Trophoblast cell (in vitro differentiated cells and primary cell): ENCODE results near the gene GOLGA2.

Source experiments
- DNase-seq, 2 donors: peaks; one replicate each; pipeline ENCODE4 v3.0.0-alpha.2; 2016
- H2AFZ ChIP-seq: 2 replicates; pipeline ENCODE4 v1.6.1; 2013; ENCODE audit warnings: low read length, moderate library complexity, mild to moderate bottlenecking; ENCODE audit not compliant: insufficient read depth, poor library complexity
- H2AK5ac ChIP-seq: 2 replicates; pipeline ENCODE4 v1.6.1; 2013; ENCODE audit warnings: mild to moderate bottlenecking, low read length
- H2BK120ac ChIP-seq: 2 replicates; pipeline ENCODE4 v1.6.1; 2013; ENCODE audit warnings: low read length, mild to moderate bottlenecking, moderate library complexity; ENCODE audit not compliant: insufficient read depth, poor library complexity
- H2BK12ac ChIP-seq: 2 replicates; pipeline ENCODE4 v1.6.1; 2013; ENCODE audit warnings: mild to moderate bottlenecking, low read length, moderate library complexity
- H2BK5ac ChIP-seq: 2 replicates; pipeline ENCODE4 v1.6.1; 2013; ENCODE audit warnings: low read length, low read depth, moderate library complexity, mild to moderate bottlenecking; ENCODE audit not compliant: poor library complexity
- H3K14ac ChIP-seq: 2 replicates; pipeline ENCODE4 v1.6.1; 2013; ENCODE audit warnings: mild to moderate bottlenecking, low read length
- H3K18ac ChIP-seq: 2 replicates; pipeline ENCODE4 v1.6.1; 2013; ENCODE audit warnings: mild to moderate bottlenecking, low read length
- H3K23ac ChIP-seq: 2 replicates; pipeline ENCODE4 v1.6.1; 2013; ENCODE audit warnings: low read length
- H3K27ac ChIP-seq: 2 replicates; pipeline ENCODE4 v1.5.1; 2013; ENCODE audit warnings: low read depth, mild to moderate bottlenecking, inconsistent platforms, low read length, moderate library complexity
- H3K27me3 ChIP-seq: 2 replicates; pipeline ENCODE4 v1.6.1; 2013; ENCODE audit warnings: inconsistent platforms, mild to moderate bottlenecking, low read length, moderate library complexity; ENCODE audit not compliant: insufficient read depth
- H3K36me3 ChIP-seq, 2 experiments: 1 replicate in 1 of 2; 2 replicates in 1 of 2; pipeline ENCODE4 v1.6.1; 2013; ENCODE audit warnings: low read length in 2 of 2, mild to moderate bottlenecking in 2 of 2, moderate library complexity in 1 of 2; ENCODE audit not compliant: insufficient read depth in 2 of 2, control insufficient read depth in 1 of 2
- H3K4ac ChIP-seq: 2 replicates; pipeline ENCODE4 v1.6.1; 2013; ENCODE audit warnings: low read depth, mild to moderate bottlenecking, low read length, moderate library complexity
- H3K4me1 ChIP-seq, 2 experiments: 1 replicate in 1 of 2; 2 replicates in 1 of 2; pipeline ENCODE4 v1.6.1; 2013; ENCODE audit warnings: low read length in 2 of 2, mild to moderate bottlenecking in 2 of 2, moderate library complexity in 1 of 2; ENCODE audit not compliant: insufficient read depth in 2 of 2, control insufficient read depth in 1 of 2
- H3K4me2 ChIP-seq: 2 replicates; pipeline ENCODE4 v1.6.1; 2013; ENCODE audit warnings: inconsistent platforms, mild to moderate bottlenecking, low read length, moderate library complexity
- H3K4me3 ChIP-seq: 2 replicates; pipeline ENCODE4 v1.5.1; 2013; ENCODE audit warnings: mild to moderate bottlenecking, low read depth, low read length, inconsistent platforms
- H3K79me1 ChIP-seq: one replicate; pipeline ENCODE4 v1.6.1; 2013; ENCODE audit warnings: low read length
- H3K79me2 ChIP-seq: 2 replicates; pipeline ENCODE4 v1.6.1; 2013; ENCODE audit warnings: low read length, mild to moderate bottlenecking; ENCODE audit not compliant: control insufficient read depth, insufficient read depth, poor library complexity
- H3K9ac ChIP-seq: 2 replicates; pipeline ENCODE4 v1.6.1; 2013; ENCODE audit warnings: mild to moderate bottlenecking, low read length
- H3K9me3 ChIP-seq: 2 replicates; pipeline ENCODE4 v1.6.1; 2013; ENCODE audit warnings: low read depth, mild to moderate bottlenecking, control low read depth, inconsistent platforms, low read length; ENCODE audit not compliant: insufficient read depth
- H4K12ac ChIP-seq: 2 replicates; pipeline ENCODE4 v1.6.1; 2013; ENCODE audit warnings: low read depth, mild to moderate bottlenecking, low read length, moderate library complexity
- H4K8ac ChIP-seq: 2 replicates; pipeline ENCODE4 v1.6.1; 2013; ENCODE audit warnings: low read depth, mild to moderate bottlenecking, low read length, moderate library complexity
- H4K91ac ChIP-seq: one replicate; pipeline ENCODE4 v1.6.1; 2013; ENCODE audit warnings: low read depth, mild to moderate bottlenecking, low read length, moderate library complexity
- WGBS: extraction: QIAGEN DNeasy Blood & Tissue Kit; methylation state at CpG from one replicate; pipeline ENCODE4 v1.1.7; 2013; ENCODE audit warnings: missing lambda C conversion rate; ENCODE audit not compliant: insufficient read length, insufficient coverage; ENCODE audit errors: extremely low coverage; 5-methylcytosine and 5-hydroxymethylcytosine counted together

GOLGA2 gene

DNA sequence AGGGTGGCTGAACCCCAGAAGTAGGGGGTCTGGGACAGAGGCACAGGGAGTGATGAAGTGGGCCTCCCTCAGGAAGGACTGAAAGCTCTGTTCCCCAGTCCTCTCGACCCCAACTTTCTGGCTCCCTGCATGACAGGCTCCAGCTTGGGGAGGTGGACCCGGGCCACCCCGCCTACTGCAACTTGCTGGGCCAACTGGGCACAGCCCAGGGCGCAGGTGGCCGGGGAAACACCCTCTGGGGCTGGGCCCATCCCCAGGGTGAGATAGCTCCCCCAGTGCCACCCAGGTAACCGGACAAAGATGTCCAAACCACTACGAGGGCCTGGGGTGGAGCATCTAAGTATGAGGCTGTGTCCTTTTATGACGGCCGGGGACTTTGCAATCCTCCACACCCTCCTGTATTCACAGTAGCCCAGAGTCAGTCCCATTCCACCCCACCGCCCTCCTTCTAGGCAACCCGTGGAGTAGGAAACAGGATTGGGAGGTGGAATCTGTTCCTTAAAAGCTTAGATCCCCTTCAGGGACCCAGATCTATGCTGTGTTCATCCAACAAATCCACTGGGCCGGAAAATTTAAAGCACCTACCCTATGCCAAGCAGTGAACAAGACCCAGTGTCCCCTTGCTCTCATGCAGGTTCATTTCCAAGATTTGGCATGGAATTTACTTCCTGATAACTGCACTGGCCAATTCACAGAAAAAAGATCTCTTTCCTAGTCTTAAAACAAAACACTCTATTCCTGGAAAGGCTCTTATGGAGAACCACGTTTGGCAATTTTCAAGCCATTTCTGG, 52.7 kb downstream of the GOLGA2 start:
- Histone ChIP-seq H4K12ac (no peak overlapping the region), H3K9me3 (peaks cover 3% of the 10 kb centered on the region), H3K18ac (no peak overlapping the region), H3K36me3 (peaks cover 0 to 2% of the 10 kb centered on the region in 2 experiments), H3K79me1 (no peaks in the 10 kb centered on the region), H3K27me3 (no peaks in the 10 kb centered on the region), H2AFZ (no peak overlapping the region), H3K79me2 (no peaks in the 10 kb centered on the region), H3K4me3 (no peak overlapping the region), H3K4me1 (peaks cover 7 to 8% of the 10 kb centered on the region in 2 experiments), H2AK5ac (no peak overlapping the region), H2BK5ac (no peak overlapping the region), H4K91ac (no peak overlapping the region), H4K8ac (no peak overlapping the region), H3K9ac (no peak overlapping the region), H3K23ac (no peak overlapping the region), H3K27ac (no peak overlapping the region), H2BK120ac (no peak overlapping the region), H3K4me2 (no peak overlapping the region), H2BK12ac (no peak overlapping the region), H3K14ac (no peak overlapping the region), H3K4ac (no peak overlapping the region)
- no CpG with 5 or more reads among the region's 13 CpGs for WGBS
- DNase-seq, result no peak

GRCh38 chr9:128222026-128222425, 53.8 kb downstream of the GOLGA2 start:
- H2BK12ac ChIP-seq, result no peak overlapping the region
- no peak overlapping the region for H4K91ac ChIP-seq
- H3K27ac ChIP-seq, result no peak overlapping the region
- no peak overlapping the region for H2AK5ac ChIP-seq
- H3K4me2 ChIP-seq, result no peak overlapping the region
- no CpG with 5 or more reads among the region's 10 CpGs for WGBS
- no peak overlapping the region for H3K4me3 ChIP-seq
- H3K18ac ChIP-seq, result no peak overlapping the region
- no peaks in the 10 kb centered on the region for H3K79me1 ChIP-seq
- H4K12ac ChIP-seq, result no peak overlapping the region
- no peak overlapping the region for H2BK5ac ChIP-seq
- H2BK120ac ChIP-seq, result no peak overlapping the region
- peaks cover 0 to 2% of the 10 kb centered on the region in 2 experiments for H3K36me3 ChIP-seq
- no peak overlapping the region for H2AFZ ChIP-seq
- no peaks in the 10 kb centered on the region for H3K27me3 ChIP-seq
- H3K23ac ChIP-seq, result no peak overlapping the region
- H3K9me3 ChIP-seq, result peaks cover 3% of the 10 kb centered on the region
- no peak overlapping the region for H3K9ac ChIP-seq
- no peak overlapping the region for H3K4ac ChIP-seq
- H4K8ac ChIP-seq, result no peak overlapping the region
- H3K79me2 ChIP-seq, result no peaks in the 10 kb centered on the region
- DNase-seq, result no peak
- no peak overlapping the region for H3K14ac ChIP-seq
- H3K4me1 ChIP-seq, result peaks cover 7 to 8% of the 10 kb centered on the region in 2 experiments

GRCh38 chr9:128219831-128220230, 56.0 kb downstream of the GOLGA2 start:
- H2BK120ac ChIP-seq, result no peak overlapping the region
- H3K36me3 ChIP-seq, result peaks cover 0 to 2% of the 10 kb centered on the region in 2 experiments
- no peak overlapping the region for H4K91ac ChIP-seq
- H3K4ac ChIP-seq, result no peak overlapping the region
- H3K4me2 ChIP-seq, result no peak overlapping the region
- H3K18ac ChIP-seq, result no peak overlapping the region
- no peak for DNase-seq
- H3K23ac ChIP-seq, result no peak overlapping the region
- no peak overlapping the region for H3K14ac ChIP-seq
- H4K12ac ChIP-seq, result no peak overlapping the region
- no CpG with 5 or more reads among the region's 9 CpGs for WGBS
- no peak overlapping the region for H3K4me3 ChIP-seq
- no peak overlapping the region for H3K27ac ChIP-seq
- no peak overlapping the region for H2AK5ac ChIP-seq
- H3K9ac ChIP-seq, result no peak overlapping the region
- no peaks in the 10 kb centered on the region for H3K79me2 ChIP-seq
- no peak overlapping the region for H4K8ac ChIP-seq
- peaks cover 1% of the 10 kb centered on the region for H3K79me1 ChIP-seq
- H3K9me3 ChIP-seq, result peaks cover 3% of the 10 kb centered on the region
- no peak overlapping the region for H2AFZ ChIP-seq
- H3K27me3 ChIP-seq, result no peaks in the 10 kb centered on the region
- H2BK5ac ChIP-seq, result no peak overlapping the region
- H2BK12ac ChIP-seq, result no peak overlapping the region
- H3K4me1 ChIP-seq, result peaks cover 10 to 13% of the 10 kb centered on the region in 2 experiments

GRCh38 chr9:128218518-128219389, 57.1 kb downstream of the GOLGA2 start:
- no peak overlapping the region for H2AK5ac ChIP-seq
- H2BK5ac ChIP-seq, result no peak overlapping the region
- H3K9ac ChIP-seq, result no peak overlapping the region
- H3K79me1 ChIP-seq, result peaks cover 6% of the 10 kb centered on the region
- H4K8ac ChIP-seq, result no peak overlapping the region
- peaks cover 0 to 2% of the 10 kb centered on the region in 2 experiments for H3K36me3 ChIP-seq
- H3K4me2 ChIP-seq, result peak overlapping the region; percentile 59
- H3K4me1 ChIP-seq, result peaks cover 14 to 17% of the 10 kb centered on the region in 2 experiments
- H3K27ac ChIP-seq, result no peak overlapping the region
- no peaks in the 10 kb centered on the region for H3K79me2 ChIP-seq
- no CpG with 5 or more reads among the region's 47 CpGs for WGBS
- H3K9me3 ChIP-seq, result peaks cover 3% of the 10 kb centered on the region
- no peak overlapping the region for H3K18ac ChIP-seq
- no peak overlapping the region for H2BK120ac ChIP-seq
- no peak overlapping the region for H3K4ac ChIP-seq
- H3K27me3 ChIP-seq, result no peaks in the 10 kb centered on the region
- H3K4me3 ChIP-seq, result peak overlapping the region; percentile 6
- no peak overlapping the region for H2BK12ac ChIP-seq
- H3K23ac ChIP-seq, result no peak overlapping the region
- DNase-seq, result peak; percentile 97 to 98
- no peak overlapping the region for H4K91ac ChIP-seq
- no peak overlapping the region for H4K12ac ChIP-seq
- H3K14ac ChIP-seq, result no peak overlapping the region
- peak overlapping the region; percentile 40 for H2AFZ ChIP-seq
